Neural crest cell (in vitro differentiated cells): Measurements from ENCODE around the gene IKZF3. TPM values are rescaled to one million over a fixed set of nuclear protein-coding genes. Genes with fewer than 3 reads are reported as not detected.

ENCODE experiments used
- DNase-seq: peaks from one replicate; pipeline ENCODE4 v3.0.0; 2021; ENCODE audit warnings: low read depth, mixed read lengths, low spot score
- H3K27ac Mint-ChIP-seq: one replicate; pipeline ENCODE4 v1.8.0; 2021; ENCODE audit warnings: mild to moderate bottlenecking, mixed read lengths; ENCODE audit not compliant: unreplicated experiment
- H3K27me3 Mint-ChIP-seq: 2 replicates; pipeline ENCODE4 v1.8.0; 2021; ENCODE audit warnings: low read depth, mild to moderate bottlenecking, mixed read lengths
- H3K36me3 Mint-ChIP-seq: 2 replicates; pipeline ENCODE4 v1.8.0; 2021; ENCODE audit warnings: low read depth, mild to moderate bottlenecking, mixed read lengths
- H3K4me1 Mint-ChIP-seq: 2 replicates; pipeline ENCODE4 v1.8.0; 2021; ENCODE audit warnings: mixed read lengths
- H3K4me3 Mint-ChIP-seq: one replicate; pipeline ENCODE4 v1.8.0; 2021; ENCODE audit warnings: mild to moderate bottlenecking, mixed read lengths
- H3K9me3 Mint-ChIP-seq: 2 replicates; pipeline ENCODE4 v1.8.0; 2021; ENCODE audit warnings: mixed read lengths
- total RNA-seq: library from RNA; stranded (reverse); gene quantifications from 2 replicates; pipeline ENCODE4 v1.2.1, GENCODE V29; 2021
- TF ChIP-seq, protein P1 (sequence below): fragments of 200-600 bp; sonication (generic); conservative IDR thresholded peaks from 2 replicates; pipeline ENCODE4 v1.5.0; 2021; ENCODE audit warnings: antibody characterized with exemption, mild to moderate bottlenecking

Gene IKZF3
- total RNA-seq, 1 donor from 2014 or later = not detected

DNA sequence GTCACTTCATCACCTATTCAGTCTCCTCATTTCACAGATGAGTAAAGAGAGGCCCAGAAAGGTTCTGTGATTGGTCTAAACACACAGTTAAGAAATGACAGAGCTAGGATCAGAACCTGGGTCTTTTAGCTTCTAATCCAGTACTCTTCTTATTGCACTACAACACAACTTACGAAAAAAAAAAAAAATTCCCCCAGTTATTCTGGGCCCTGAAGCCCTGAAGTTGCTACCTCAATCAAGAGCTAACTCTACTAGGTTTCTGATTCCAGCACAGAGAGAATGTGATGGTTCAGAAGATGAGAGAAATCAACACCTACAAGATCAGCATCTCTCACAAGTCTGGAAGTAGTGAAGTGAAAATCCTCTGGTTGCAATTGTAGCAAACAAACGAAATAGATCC is 89.1 kb downstream of the IKZF3 start:
- H3K4me3 Mint-ChIP-seq = no peak overlapping the region
- no peaks in the 10 kb centered on the region for H3K9me3 Mint-ChIP-seq
- no peak for DNase-seq
- H3K4me1 Mint-ChIP-seq = peaks cover 4% of the 10 kb centered on the region
- H3K27me3 Mint-ChIP-seq = peaks cover 56% of the 10 kb centered on the region
- no peaks in the 10 kb centered on the region for H3K36me3 Mint-ChIP-seq
- TF ChIP-seq, protein P1, sequence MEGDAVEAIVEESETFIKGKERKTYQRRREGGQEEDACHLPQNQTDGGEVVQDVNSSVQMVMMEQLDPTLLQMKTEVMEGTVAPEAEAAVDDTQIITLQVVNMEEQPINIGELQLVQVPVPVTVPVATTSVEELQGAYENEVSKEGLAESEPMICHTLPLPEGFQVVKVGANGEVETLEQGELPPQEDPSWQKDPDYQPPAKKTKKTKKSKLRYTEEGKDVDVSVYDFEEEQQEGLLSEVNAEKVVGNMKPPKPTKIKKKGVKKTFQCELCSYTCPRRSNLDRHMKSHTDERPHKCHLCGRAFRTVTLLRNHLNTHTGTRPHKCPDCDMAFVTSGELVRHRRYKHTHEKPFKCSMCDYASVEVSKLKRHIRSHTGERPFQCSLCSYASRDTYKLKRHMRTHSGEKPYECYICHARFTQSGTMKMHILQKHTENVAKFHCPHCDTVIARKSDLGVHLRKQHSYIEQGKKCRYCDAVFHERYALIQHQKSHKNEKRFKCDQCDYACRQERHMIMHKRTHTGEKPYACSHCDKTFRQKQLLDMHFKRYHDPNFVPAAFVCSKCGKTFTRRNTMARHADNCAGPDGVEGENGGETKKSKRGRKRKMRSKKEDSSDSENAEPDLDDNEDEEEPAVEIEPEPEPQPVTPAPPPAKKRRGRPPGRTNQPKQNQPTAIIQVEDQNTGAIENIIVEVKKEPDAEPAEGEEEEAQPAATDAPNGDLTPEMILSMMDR = no peak
- H3K27ac Mint-ChIP-seq = no peak overlapping the region

DNA sequence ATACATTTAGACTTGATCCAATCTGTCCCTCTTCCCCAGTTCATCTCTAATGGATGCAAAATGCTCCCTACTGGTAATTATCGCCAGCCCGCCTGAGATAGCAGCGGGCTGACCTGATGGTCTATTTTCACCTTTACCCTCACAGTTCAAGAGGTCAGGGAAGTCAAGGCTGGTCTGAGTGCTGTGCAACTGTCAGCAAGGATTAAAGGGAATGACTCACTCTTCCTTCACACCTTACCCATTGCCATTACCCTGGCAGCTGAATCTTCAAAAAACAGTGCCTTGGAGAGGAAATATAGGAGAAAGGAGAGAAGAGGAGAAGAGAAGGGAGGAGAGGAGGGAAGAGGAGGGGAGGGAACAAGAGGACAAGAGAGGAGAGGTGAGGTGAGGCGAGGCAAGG is 90.1 kb downstream of the IKZF3 start:
- Mint-ChIP-seq H3K4me1 (peaks cover 4% of the 10 kb centered on the region), H3K4me3 (no peak overlapping the region), H3K27ac (no peak overlapping the region), H3K9me3 (no peaks in the 10 kb centered on the region), H3K27me3 (peaks cover 53% of the 10 kb centered on the region), H3K36me3 (no peaks in the 10 kb centered on the region)
- TF ChIP-seq, protein P1 = no peak
- no peak for DNase-seq

DNA sequence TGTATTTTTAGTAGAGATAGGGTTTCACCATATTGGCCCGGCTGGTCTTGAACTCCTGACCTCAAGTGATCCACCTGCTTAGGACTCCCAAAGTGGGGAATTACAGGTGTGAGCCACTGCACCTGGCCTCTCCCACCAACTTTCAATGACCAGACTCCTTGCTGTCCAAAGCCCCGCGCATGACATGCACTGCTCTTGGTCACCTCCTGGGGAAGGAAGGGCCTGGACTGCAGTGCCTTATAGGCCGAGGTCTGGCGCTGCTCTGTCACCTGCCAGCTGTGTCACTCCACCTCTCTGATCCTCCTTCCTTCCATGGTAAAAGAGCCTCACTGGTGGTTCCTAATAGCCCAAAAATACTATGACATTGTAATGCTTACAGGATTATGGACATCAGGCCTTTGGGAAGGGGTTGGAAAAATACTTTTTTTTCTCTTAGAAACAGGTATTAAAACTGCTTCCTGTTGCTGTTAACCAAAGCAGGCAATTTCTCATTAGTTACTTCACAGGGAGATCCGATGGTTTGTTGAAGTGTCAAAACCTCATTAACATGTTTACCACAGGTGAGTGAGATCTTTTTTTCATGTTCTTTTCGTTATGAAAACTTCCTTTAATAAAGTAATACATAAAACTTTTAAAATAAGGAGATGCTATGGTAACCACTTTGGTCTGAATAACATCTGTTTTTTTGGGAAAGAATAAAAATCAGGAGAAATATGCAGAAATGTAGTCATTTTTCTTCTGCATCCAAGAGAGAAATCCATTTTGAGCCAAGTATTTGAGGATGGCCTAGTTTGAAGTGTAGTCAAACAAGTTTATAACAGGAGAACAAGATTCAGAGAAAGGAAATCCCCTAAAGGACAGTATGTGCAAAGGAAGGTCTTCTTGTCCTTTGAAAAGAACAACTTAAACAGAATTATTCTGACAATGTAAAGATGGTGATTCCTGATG is 90.9 kb downstream of the IKZF3 start:
- TF ChIP-seq, protein P1 = no peak
- no peaks in the 10 kb centered on the region for H3K36me3 Mint-ChIP-seq
- H3K4me3 Mint-ChIP-seq = no peak overlapping the region
- H3K4me1 Mint-ChIP-seq = peaks cover 4% of the 10 kb centered on the region
- H3K9me3 Mint-ChIP-seq = no peaks in the 10 kb centered on the region
- no peak for DNase-seq
- H3K27me3 Mint-ChIP-seq = peaks cover 54% of the 10 kb centered on the region
- H3K27ac Mint-ChIP-seq = no peak overlapping the region

DNA sequence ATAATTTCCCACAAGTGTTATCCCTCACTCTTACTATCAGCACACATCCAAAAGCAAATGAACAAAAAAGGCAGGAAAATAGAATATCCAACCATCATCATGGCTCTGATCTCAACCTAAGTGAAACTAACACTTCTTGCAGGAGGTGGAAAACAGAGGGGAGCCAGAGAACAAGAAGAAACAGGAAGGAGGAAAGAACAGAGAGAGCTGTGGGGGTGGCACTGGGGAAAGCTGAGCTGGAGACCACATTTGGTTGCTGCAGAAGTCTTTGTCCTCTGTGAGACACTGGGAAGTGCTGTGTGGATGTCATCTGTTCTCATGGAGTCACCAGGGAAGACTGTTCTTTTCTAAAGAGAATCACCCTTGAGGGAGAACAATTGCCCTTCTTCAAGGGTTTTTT is 91.7 kb downstream of the IKZF3 start:
- Mint-ChIP-seq H3K9me3 (no peaks in the 10 kb centered on the region), H3K27ac (no peak overlapping the region), H3K27me3 (peaks cover 49% of the 10 kb centered on the region), H3K36me3 (no peaks in the 10 kb centered on the region), H3K4me1 (peaks cover 4% of the 10 kb centered on the region), H3K4me3 (no peak overlapping the region)
- TF ChIP-seq, protein P1 = no peak
- no peak for DNase-seq

DNA sequence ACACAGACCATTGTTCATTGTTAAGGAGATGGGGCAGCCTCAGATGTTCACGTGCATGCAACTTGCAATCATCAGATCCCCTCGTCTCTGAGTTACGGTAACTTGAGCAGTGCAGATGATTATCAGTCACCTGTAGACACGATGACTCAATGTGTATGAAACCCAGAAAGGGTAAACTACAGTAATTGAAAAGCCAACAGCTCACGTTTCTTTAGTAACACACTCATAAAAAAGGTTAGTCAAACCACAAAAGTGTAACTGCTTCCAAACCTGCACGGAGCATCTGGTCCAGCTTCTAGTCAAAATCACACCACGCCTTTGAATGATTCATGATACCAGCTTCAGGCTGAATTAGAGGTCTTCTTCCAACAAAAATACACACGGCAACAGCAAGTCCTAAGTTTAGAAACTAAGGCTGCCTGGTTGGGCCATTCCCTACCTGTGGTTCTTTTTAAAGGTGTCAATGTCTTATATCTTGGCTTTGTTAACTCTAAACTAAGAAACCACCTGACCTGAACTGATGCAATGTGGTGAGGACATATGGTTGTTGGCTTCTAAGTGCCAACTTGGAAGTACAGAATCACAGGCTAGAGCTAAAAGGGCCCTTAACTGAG is 94.0 kb downstream of the IKZF3 start:
- TF ChIP-seq, protein P1 = no peak
- no peaks in the 10 kb centered on the region for H3K9me3 Mint-ChIP-seq
- no peak overlapping the region for H3K4me3 Mint-ChIP-seq
- no peaks in the 10 kb centered on the region for H3K36me3 Mint-ChIP-seq
- H3K27ac Mint-ChIP-seq = no peak overlapping the region
- peaks cover 4% of the 10 kb centered on the region for H3K4me1 Mint-ChIP-seq
- peaks cover 49% of the 10 kb centered on the region for H3K27me3 Mint-ChIP-seq
- no peak for DNase-seq
